ENCODE data around the gene RASGRP1.

GRCh38 chr15:38461066-38461833, 103.4 kb downstream of the RASGRP1 start:
- TF ChIP-seq POLR2AphosphoS5 (IDR thresholded peaks at IDR 0.05), result no peak
- no peak for TF ChIP-seq CTCF (IDR thresholded peaks at IDR 0.05)
- no peak for TF ChIP-seq POLR2A (IDR thresholded peaks at IDR 0.05)
